Middle frontal gyrus (tissue), 1 donor: ENCODE results near the gene ZNF280B.
"Not testable (repeated sequence)": the region's sequence is repeated elsewhere in the genome, so short reads cannot be mapped to it uniquely, and the experiment has no call there.

ENCODE experiments used
- DNase-seq: peaks from one replicate; pipeline ENCODE4 v3.0.0-alpha.2; 2015; ENCODE audit warnings: low spot score; ENCODE audit errors: extremely low spot score

ZNF280B gene

GRCh38 chr22:22534604-22535415 is 26.3 kb upstream of the ZNF280B start:
- DNase-seq: no peak

DNA sequence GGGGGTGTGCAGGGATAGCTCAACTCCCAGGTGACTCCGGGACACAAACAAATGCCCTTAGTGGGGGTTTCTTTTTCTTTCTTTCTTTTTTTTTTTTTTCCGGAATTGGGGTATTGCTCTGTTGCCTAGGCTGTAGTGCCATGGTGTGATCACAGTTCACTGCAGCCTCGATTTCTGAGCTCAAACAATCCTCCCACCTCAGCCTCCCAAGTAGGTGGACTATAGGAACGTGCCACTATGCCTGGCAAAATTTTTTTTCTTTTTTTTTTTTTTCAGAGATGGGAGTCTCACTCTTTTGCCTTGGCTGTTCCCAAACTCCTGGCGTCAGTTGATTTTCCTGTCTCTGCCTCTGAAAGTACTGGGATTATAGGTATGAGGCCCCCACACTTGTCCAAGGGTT is 25.3 kb upstream of the ZNF280B start:
- DNase-seq: no peak

- DNase-seq: no peak
Observed at GRCh38 chr22:22533417-22533816, 24.9 kb upstream of the ZNF280B start.

DNA sequence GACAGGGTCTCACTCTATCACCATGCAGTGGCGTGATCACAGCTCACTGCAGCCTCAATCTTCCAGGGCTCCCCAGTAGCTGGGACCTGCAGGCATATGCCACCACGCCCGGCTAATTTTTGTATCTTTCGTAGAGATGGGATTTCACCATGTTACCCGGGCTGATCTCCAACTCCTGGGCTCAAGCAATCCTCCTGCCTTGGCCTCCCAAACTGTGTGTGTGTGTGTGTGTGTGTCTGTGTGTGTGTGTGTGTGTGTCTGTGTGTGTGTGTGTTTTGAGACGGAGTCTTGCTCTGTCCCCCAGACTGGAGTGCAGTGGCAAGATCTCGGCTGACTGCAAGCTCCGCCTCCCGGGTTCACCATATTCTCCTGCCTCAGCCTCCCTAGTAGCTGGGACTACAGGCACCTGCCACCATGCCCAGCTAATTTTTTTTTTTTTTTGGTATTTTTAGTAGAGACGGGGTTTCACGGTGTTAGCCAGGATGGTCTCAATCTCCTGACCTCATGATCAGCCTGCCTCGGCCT is 24.1 kb upstream of the ZNF280B start:
- DNase-seq: not testable (repeated sequence)

DNA sequence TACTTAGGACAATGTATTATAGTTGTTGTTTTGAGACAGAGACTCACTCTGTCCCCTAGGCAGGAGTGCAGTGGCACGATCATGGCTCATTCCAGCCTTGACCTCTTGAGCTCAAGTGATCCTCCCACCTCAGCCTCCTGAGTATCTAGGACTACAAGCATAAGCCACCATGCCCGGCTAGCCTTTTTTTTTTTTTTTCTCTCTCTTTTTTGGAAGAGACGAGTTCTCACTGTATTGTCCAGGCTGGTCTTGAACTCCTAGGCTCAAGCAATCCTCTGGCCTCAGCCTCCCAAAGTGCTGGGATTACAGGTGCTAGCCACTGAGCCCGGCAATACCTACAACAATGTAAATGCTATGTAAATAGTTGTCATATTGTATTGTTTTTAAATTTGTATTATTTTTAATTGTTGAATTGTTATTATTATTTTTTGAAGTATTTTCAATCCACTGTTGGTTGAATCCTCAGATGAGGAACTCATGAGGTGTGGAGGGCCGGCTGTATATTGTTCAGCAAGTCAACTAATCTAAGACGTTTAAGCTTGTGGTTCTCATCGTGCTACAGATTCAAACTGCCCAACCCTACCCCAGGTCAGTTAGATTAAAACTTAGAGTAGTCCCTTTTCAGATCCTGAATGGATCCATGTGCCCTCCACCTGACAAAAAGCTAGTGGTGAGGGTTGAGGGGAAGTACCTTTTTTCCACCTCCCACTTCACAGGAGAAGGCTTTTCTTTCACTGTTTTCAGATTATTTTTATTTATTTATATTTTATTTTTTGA is 23.4 kb upstream of the ZNF280B start:
- DNase-seq: no peak

DNA sequence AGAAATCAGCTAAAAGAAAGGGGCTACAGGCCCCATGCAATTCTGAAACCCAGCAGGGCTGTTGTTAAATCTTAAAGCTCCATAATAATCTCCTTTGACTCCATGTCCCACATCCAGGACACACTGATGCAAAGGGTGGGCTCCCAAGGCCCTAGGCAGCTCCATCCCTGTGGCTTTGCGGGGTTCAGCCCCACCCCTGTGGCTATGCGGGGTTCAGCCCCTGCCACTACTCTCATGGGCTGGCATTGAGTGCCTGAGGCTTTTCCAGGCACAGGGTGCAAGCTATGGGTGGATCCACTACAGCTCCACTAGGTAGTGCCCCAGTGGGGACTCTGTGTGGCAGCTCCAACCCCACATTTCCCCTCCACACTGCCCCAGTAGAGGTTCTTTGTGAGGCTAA is 20.2 kb upstream of the ZNF280B start:
- no peak for DNase-seq

DNA sequence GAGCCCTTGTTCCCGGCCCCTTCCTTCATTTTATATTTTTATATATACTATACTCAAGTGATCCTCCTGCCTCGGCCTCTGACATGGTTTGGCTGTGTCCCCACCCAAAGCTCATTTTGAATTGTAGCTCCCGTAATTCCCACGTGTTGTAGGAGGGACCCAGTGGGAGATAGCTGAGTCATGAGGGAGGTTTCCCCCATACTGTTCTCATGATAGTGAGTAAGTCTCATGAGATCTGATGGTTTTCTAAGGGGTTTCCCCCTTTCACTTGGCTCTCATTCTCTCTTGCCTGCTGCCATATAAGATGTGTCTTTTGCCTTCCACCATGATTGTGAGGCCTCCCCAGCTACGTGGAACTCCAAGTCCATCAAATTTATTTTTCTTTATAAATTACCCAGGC is 18.8 kb upstream of the ZNF280B start:
- no peak for DNase-seq

- DNase-seq: no peak
Observed at GRCh38 chr22:22526125-22526912, 17.8 kb upstream of the ZNF280B start.

GRCh38 chr22:22523494-22523893 is 15.0 kb upstream of the ZNF280B start:
- DNase-seq: no peak

DNA sequence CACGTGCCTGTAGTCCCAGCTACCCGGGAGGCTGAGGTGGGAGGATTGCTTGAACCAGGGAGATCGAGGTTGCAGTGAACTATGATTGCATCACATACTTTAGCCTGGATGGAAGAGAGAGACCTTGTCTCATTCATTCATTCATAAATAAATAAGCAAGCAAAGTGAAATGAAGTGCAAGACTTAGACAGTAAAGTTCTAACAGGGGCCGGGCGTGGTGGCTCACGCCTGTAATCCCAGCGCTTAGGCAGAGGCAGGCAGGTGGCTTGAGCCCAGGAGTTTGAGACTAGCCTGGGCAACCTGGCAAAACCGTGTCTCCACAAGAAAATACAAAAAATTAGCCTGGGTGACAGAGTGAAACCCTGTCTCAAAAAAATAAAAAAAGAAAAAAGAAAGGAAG is 13.1 kb upstream of the ZNF280B start:
- no peak for DNase-seq

GRCh38 chr22:22520667-22521602 is 12.4 kb upstream of the ZNF280B start:
- no peak for DNase-seq

DNA sequence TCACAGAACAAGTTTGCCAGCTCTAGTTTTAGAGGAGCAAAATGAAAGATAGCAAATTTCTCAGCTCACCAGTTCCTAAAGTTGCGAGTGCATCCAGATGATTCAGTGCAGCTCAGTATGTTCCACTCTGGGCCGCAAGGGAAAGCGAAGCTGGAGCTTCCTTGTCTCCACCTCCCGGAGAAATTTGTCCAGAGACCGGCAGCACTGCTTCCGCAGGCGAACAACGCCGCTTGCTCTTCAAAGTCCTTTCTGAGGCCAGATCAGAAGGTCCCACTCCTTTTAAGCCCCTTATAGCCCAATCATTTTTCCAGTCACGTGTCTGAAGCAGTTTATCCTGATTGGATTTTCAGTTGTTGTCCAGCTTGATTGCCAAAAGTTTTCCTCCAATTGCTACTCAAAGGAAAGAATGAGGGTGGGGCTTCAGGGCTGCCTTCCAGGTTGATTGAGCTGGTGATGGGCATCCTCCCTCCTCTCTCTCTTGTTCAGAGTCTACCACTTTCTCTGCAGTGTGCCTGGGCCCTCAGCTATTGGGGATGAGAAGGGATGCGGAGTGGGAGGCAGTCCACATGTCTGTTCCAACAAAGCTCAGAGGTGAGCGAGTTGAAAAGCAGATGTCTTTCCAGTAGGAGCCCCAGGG is 11.6 kb upstream of the ZNF280B start, which contains the start of gene ZNF280A:
TSS of gene ZNF280A (minus strand) at position 251 of the 637 bp plus-strand sequence. CDS start 4,640 bp downstream, outside the sequence.
- DNase-seq: no peak

DNA sequence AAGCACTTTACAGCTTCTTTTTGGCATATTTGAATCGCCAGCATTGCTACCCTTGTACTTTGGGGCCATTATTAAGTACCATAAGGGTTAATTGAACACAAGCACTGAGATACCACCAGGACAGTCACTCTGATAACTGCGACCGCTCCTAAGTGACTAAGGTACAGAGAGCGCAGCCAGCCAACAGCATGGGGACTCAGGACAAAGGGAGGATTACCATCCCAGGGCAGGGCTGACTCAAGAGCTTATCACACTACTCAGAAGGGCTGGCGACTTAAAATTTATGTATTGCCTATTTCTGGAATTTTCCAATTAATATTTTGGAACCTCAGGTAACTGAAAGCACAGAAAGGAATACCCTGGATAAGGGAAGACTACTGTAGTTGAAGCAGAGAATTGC is 11.0 kb upstream of the ZNF280B start:
- no peak for DNase-seq

DNA sequence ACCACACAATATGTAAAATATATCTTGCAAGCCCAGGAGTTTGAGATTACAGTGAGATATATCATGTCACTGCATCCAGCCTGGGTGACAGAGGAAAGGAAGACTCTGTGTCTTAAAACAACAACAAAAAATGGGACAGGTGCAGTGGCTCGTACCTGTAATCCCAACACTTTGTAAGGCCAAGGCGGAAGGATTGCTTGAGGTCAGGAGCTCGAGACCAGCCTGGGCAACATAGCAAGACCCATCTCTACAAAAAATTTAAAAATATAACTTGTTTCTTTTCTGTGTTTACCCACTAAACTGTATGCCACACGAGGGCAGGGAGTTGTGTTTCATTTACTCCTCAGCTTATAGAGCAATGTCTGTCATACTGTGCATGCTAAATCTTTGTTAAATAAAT is 8.4 kb upstream of the ZNF280B start:
- no peak for DNase-seq

DNA sequence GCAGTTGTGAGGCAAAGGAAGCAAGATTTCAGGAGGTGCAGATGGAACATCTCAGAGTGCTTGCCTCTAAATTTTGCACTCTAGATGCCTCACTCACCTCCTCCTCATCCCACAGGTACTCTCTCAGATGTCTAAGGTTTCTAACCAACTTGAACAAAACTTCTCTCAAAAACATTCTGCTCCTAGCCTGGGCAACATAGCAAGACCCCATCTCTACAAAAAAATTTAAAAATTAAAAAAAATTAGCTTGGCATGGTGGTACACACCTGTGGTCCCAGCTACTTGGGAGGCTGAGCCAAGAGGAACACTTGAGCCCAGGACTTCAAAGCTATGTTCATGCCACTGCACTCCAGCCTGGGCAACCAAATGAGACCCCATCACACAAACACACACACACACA is 7.3 kb upstream of the ZNF280B start:
- no peak for DNase-seq

GRCh38 chr22:22514431-22514830 is 5.9 kb upstream of the ZNF280B start:
- DNase-seq: not testable (repeated sequence)

DNA sequence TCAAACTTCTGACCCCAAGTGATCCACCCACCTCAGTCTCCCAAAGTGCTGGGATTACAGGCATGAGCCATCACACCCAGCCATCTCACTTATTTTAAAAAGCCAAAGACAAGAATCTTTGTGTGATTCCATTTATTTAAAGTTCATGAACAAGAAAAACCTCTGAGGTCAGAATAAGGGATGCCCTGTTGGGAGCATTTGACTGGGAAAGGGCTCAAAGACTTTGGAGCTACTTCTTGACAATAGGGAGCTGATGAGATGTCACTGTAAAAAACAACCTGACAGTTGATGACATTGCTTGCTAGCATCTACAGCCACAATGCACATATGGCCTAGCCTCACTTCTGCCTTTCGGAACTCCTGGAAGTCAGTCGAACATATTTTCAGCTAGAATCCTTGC is 5.1 kb upstream of the ZNF280B start:
- DNase-seq: no peak

GRCh38 chr22:22512951-22513350 is 4.4 kb upstream of the ZNF280B start:
- no peak for DNase-seq

- not testable (repeated sequence) for DNase-seq
Observed at GRCh38 chr22:22510833-22511232, 2.3 kb upstream of the ZNF280B start.

GRCh38 chr22:22509912-22510311 is 1.4 kb upstream of the ZNF280B start:
- not testable (repeated sequence) for DNase-seq
